H9 (cell line): Measurements from ENCODE around the gene VCAN. TPM values are rescaled to one million over a fixed set of nuclear protein-coding genes. Genes with fewer than 3 reads are reported as not detected.
A peak's percentile ranks its signal among the peaks of the same experiment; 100 is the strongest.

ENCODE experiments used
- DNase-seq: peaks from one replicate; pipeline ENCODE4 v3.0.0-alpha.2; 2017
- H2AFZ ChIP-seq: one replicate; pipeline ENCODE4 v1.6.1; 2013; ENCODE audit warnings: mild to moderate bottlenecking, low read length, control low read depth, moderate library complexity
- H2AK5ac ChIP-seq: 2 replicates; pipeline ENCODE4 v1.6.1; 2013; ENCODE audit warnings: low read length, control low read depth, mixed read lengths; ENCODE audit not compliant: insufficient read length
- H2BK120ac ChIP-seq: one replicate; pipeline ENCODE4 v1.6.1; 2013; ENCODE audit warnings: low read depth, mild to moderate bottlenecking, low read length, control low read depth, inconsistent platforms; ENCODE audit not compliant: poor library complexity, severe bottlenecking
- H2BK12ac ChIP-seq: 2 replicates; pipeline ENCODE4 v1.6.1; 2013; ENCODE audit warnings: low read length, control low read depth, mixed read lengths, low read depth; ENCODE audit not compliant: insufficient read length
- H2BK15ac ChIP-seq: 2 replicates; pipeline ENCODE4 v1.6.1; 2013; ENCODE audit warnings: low read depth, low read length, control low read depth
- H2BK20ac ChIP-seq: one replicate; pipeline ENCODE4 v1.6.1; 2013; ENCODE audit warnings: low read depth, mild to moderate bottlenecking, low read length, control low read depth, inconsistent platforms; ENCODE audit not compliant: poor library complexity, severe bottlenecking
- H2BK5ac ChIP-seq: 2 replicates; pipeline ENCODE4 v1.6.1; 2013; ENCODE audit warnings: low read length, control low read depth, mixed read lengths; ENCODE audit not compliant: insufficient read length
- H3K14ac ChIP-seq: 2 replicates; pipeline ENCODE4 v1.6.1; 2013; ENCODE audit warnings: low read length, control low read depth; ENCODE audit not compliant: insufficient read depth
- H3K18ac ChIP-seq: 2 replicates; pipeline ENCODE4 v1.6.1; 2013; ENCODE audit warnings: low read depth, mild to moderate bottlenecking, mixed read lengths, low read length, control low read depth; ENCODE audit not compliant: insufficient read length
- H3K23ac ChIP-seq: 2 replicates; pipeline ENCODE4 v1.6.1; 2013; ENCODE audit warnings: low read length, control low read depth, mixed read lengths, low read depth; ENCODE audit not compliant: insufficient read length
- H3K23me2 ChIP-seq: 2 replicates; pipeline ENCODE4 v1.6.1; 2013; ENCODE audit warnings: low read depth, mild to moderate bottlenecking, mixed read lengths, low read length, control low read depth; ENCODE audit not compliant: insufficient read length, poor library complexity, severe bottlenecking
- H3K27ac ChIP-seq: 2 replicates; pipeline ENCODE4 v1.5.1; 2013; ENCODE audit warnings: low read length, control low read depth, mixed read lengths, low read depth; ENCODE audit not compliant: insufficient read length
- H3K27me3 ChIP-seq: 2 replicates; pipeline ENCODE4 v1.6.1; 2013; ENCODE audit warnings: low read length, control low read depth, inconsistent platforms; ENCODE audit not compliant: insufficient read depth
- H3K4ac ChIP-seq: 2 replicates; pipeline ENCODE4 v1.6.1; 2013; ENCODE audit warnings: low read depth, mild to moderate bottlenecking, control low read depth, inconsistent platforms, low read length, moderate library complexity
- H3K4me1 ChIP-seq: 2 replicates; pipeline ENCODE4 v1.6.1; 2013; ENCODE audit warnings: low read length, control low read depth, inconsistent platforms; ENCODE audit not compliant: insufficient read depth
- H3K4me2 ChIP-seq: 2 replicates; pipeline ENCODE4 v1.6.1; 2013; ENCODE audit warnings: low read length, control low read depth, mixed read lengths; ENCODE audit not compliant: insufficient read length, insufficient read depth
- H3K56ac ChIP-seq: 2 replicates; pipeline ENCODE4 v1.6.1; 2013; ENCODE audit warnings: low read depth, mild to moderate bottlenecking, mixed read lengths, low read length, control low read depth; ENCODE audit not compliant: insufficient read length
- H3K79me1 ChIP-seq: 2 replicates; pipeline ENCODE4 v1.6.1; 2013; ENCODE audit warnings: low read depth, mild to moderate bottlenecking, moderate library complexity, low read length, control low read depth, inconsistent platforms; ENCODE audit not compliant: insufficient read depth, poor library complexity, severe bottlenecking
- H3K79me2 ChIP-seq: 2 replicates; pipeline ENCODE4 v1.6.1; 2013; ENCODE audit warnings: low read length, control low read depth, inconsistent platforms; ENCODE audit not compliant: insufficient read depth
- H3K9ac ChIP-seq: 2 replicates; pipeline ENCODE4 v1.6.1; 2013; ENCODE audit warnings: low read length, control low read depth, mixed read lengths; ENCODE audit not compliant: insufficient read length; ENCODE audit errors: extremely low read depth
- H3K9me3 ChIP-seq: one replicate; pipeline ENCODE4 v1.6.1; 2013; ENCODE audit warnings: low read depth, low read length, inconsistent platforms; ENCODE audit not compliant: control insufficient read depth
- H3T11ph ChIP-seq: one replicate; pipeline ENCODE4 v1.6.1; 2013; ENCODE audit warnings: mild to moderate bottlenecking, low read length, control low read depth, inconsistent platforms
- H4K20me1 ChIP-seq: one replicate; pipeline ENCODE4 v1.6.1; 2013; ENCODE audit not compliant: control insufficient read depth, insufficient read length, insufficient read depth
- H4K5ac ChIP-seq: 2 replicates; pipeline ENCODE4 v1.6.1; 2013; ENCODE audit warnings: low read depth, mild to moderate bottlenecking, mixed read lengths, low read length, control low read depth; ENCODE audit not compliant: insufficient read length
- H4K8ac ChIP-seq: replicated peaks from 2 replicates; pipeline ENCODE4 v1.6.1; 2013; ENCODE audit warnings: low read length, control low read depth, mixed read lengths, low read depth; ENCODE audit not compliant: insufficient read length
- H4K91ac ChIP-seq: 2 replicates; pipeline ENCODE4 v1.6.1; 2013; ENCODE audit warnings: low read depth, mild to moderate bottlenecking, moderate library complexity, mixed read lengths, low read length, control low read depth; ENCODE audit not compliant: insufficient read length
- H3K27ac Mint-ChIP-seq, 3 experiments: 2 replicates in 2 of 3; 3 replicates in 1 of 3; pipeline ENCODE4 v1.8.0; 2020 to 2021; ENCODE audit warnings: mixed read lengths in 3 of 3, mild to moderate bottlenecking in 1 of 3, moderate library complexity in 1 of 3
- H3K27me3 Mint-ChIP-seq: 2 replicates; pipeline ENCODE4 v1.8.0; 2021; ENCODE audit warnings: low read depth, mild to moderate bottlenecking, moderate library complexity, mixed read lengths
- H3K36me3 Mint-ChIP-seq, 3 experiments: 2 replicates in 2 of 3; 3 replicates in 1 of 3; pipeline ENCODE4 v1.8.0; 2020 to 2021; ENCODE audit warnings: low read depth in 3 of 3, mixed read lengths in 3 of 3; ENCODE audit not compliant: insufficient read depth in 1 of 3
- H3K4me1 Mint-ChIP-seq, 2 experiments: 2 replicates each; pipeline ENCODE4 v1.8.0; 2020; ENCODE audit warnings: mixed read lengths in 2 of 2
- H3K4me3 Mint-ChIP-seq, 2 experiments: 2 replicates in 1 of 2; 3 replicates in 1 of 2; pipeline ENCODE4 v1.8.0; 2020 to 2021; ENCODE audit warnings: mild to moderate bottlenecking in 2 of 2, mixed read lengths in 2 of 2, moderate library complexity in 1 of 2
- H3K9me3 Mint-ChIP-seq, 2 experiments: 2 replicates in 1 of 2; 3 replicates in 1 of 2; pipeline ENCODE4 v1.8.0; 2020; ENCODE audit warnings: mild to moderate bottlenecking in 2 of 2, mixed read lengths in 2 of 2, moderate library complexity in 1 of 2
- WGBS: extraction: QIAGEN DNeasy Blood & Tissue Kit; methylation state at CpG from one replicate; pipeline ENCODE4 v1.1.7; 2013; ENCODE audit warnings: missing lambda C conversion rate, low lambda C conversion rate, mixed read lengths; ENCODE audit not compliant: insufficient read length; ENCODE audit errors: extremely low coverage; 5-methylcytosine and 5-hydroxymethylcytosine counted together
- total RNA-seq: library from RNA; stranded (reverse); gene quantifications from 2 replicates; pipeline ENCODE4 v1.2.1, GENCODE V29; 2021
- TF ChIP-seq, protein P1 (sequence below): fragments of 200-600 bp; sonication (generic); conservative IDR thresholded peaks from 3 replicates; pipeline ENCODE4 v1.8.0; 2021; ENCODE audit warnings: antibody characterized with exemption, mild to moderate bottlenecking

The VCAN gene
- total RNA-seq, 1 experiment from 2014 or later, result 278 TPM

DNA sequence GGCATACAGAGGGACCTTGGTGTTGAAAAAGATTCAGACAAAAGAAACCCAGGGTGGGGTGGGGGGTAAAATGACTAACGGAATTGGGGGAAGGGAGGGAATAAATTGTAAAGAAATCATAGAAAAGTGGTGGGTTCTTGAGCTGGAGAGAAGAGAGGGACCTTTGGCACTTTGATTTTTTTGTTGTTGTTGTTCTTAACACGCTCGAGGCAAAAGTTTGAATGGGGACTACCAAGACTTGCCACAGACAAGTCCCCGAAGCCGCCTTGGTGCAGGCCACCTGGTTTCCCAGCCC, 616 bp downstream of the VCAN start:
- H3K23me2 ChIP-seq, result peaks cover 36% of the 10 kb centered on the region
- Mint-ChIP-seq H3K36me3 (peaks cover 0 to 8% (median 0%) of the 10 kb centered on the region in 3 experiments; a peak in 4 of 7 replicates), H3K9me3 (no peaks in the 10 kb centered on the region; a peak in 2 of 5 replicates), H3K27ac (peak overlapping the region; percentile 93 to 98 (median 96)), H3K4me1 (peaks cover 56 to 72% of the 10 kb centered on the region in 2 experiments), H3K4me3 (peak overlapping the region; percentile 92 to 93), H3K27me3 (no peaks in the 10 kb centered on the region)
- no CpG with 5 or more reads among the region's 5 CpGs for WGBS
- no peak overlapping the region for H3T11ph ChIP-seq
- H3K27me3 ChIP-seq, result no peaks in the 10 kb centered on the region
- H3K14ac ChIP-seq, result peak overlapping the region; percentile 49
- H2AFZ ChIP-seq, result no peak overlapping the region
- peaks cover 4% of the 10 kb centered on the region; the same call in 1 of the 2 replicates for H3K79me2 ChIP-seq
- no peak overlapping the region for H4K8ac ChIP-seq
- no peaks in the 10 kb centered on the region for H3K9me3 ChIP-seq
- H3K4me1 ChIP-seq, result peaks cover 6% of the 10 kb centered on the region; the same call in 1 of the 2 replicates
- peak overlapping the region; percentile 94 for H3K9ac ChIP-seq
- DNase-seq, result no peak
- peak overlapping the region; percentile 55 for H3K4me2 ChIP-seq
- no peak overlapping the region for H4K91ac ChIP-seq
- no peaks in the 10 kb centered on the region for H3K79me1 ChIP-seq
- no peak overlapping the region for H2BK12ac ChIP-seq
- H2BK20ac ChIP-seq, result no peak overlapping the region
- H3K23ac ChIP-seq, result no peak overlapping the region
- TF ChIP-seq, protein P1, sequence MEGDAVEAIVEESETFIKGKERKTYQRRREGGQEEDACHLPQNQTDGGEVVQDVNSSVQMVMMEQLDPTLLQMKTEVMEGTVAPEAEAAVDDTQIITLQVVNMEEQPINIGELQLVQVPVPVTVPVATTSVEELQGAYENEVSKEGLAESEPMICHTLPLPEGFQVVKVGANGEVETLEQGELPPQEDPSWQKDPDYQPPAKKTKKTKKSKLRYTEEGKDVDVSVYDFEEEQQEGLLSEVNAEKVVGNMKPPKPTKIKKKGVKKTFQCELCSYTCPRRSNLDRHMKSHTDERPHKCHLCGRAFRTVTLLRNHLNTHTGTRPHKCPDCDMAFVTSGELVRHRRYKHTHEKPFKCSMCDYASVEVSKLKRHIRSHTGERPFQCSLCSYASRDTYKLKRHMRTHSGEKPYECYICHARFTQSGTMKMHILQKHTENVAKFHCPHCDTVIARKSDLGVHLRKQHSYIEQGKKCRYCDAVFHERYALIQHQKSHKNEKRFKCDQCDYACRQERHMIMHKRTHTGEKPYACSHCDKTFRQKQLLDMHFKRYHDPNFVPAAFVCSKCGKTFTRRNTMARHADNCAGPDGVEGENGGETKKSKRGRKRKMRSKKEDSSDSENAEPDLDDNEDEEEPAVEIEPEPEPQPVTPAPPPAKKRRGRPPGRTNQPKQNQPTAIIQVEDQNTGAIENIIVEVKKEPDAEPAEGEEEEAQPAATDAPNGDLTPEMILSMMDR, result no peak
- H3K4ac ChIP-seq, result no peak overlapping the region
- no peak overlapping the region for H2AK5ac ChIP-seq
- H3K27ac ChIP-seq, result no peak overlapping the region
- H2BK120ac ChIP-seq, result no peak overlapping the region
- H3K18ac ChIP-seq, result peak overlapping the region; percentile 56
- H4K5ac ChIP-seq, result no peak overlapping the region
- no peak overlapping the region for H2BK5ac ChIP-seq
- no peak overlapping the region for H2BK15ac ChIP-seq
- H4K20me1 ChIP-seq, result no peaks in the 10 kb centered on the region
- no peak overlapping the region for H3K56ac ChIP-seq
